GM12891 (cell line): ENCODE measurements around the gene ARHGEF7.

Experiments
- DNase-seq: peaks from one replicate; pipeline ENCODE4 v3.0.0; 2011; ENCODE audit warnings: low spot score; ENCODE audit not compliant: insufficient read length
- FAIRE-seq: peaks from 2 replicates; lab custom pipeline; 2011; peaks lifted over from hg19 to GRCh38; lab: Jason Lieb, UNC
- PAX5 ChIP-seq: IDR thresholded peaks from 2 replicates; pipeline ENCODE4 v1.6.1; 2011; ENCODE audit warnings: low read length, moderate library complexity, mild to moderate bottlenecking; ENCODE audit not compliant: insufficient read depth, severe bottlenecking
- POLR2A ChIP-seq: IDR thresholded peaks from 2 replicates; pipeline ENCODE4 v1.6.1; 2011; ENCODE audit warnings: low read depth, low read length, control low read depth
- POLR2AphosphoS5 ChIP-seq: IDR thresholded peaks from 2 replicates; pipeline ENCODE4 v1.6.1; 2011; ENCODE audit warnings: low read depth, low read length, control low read depth
- POU2F2 ChIP-seq: IDR thresholded peaks from 2 replicates; pipeline ENCODE4 v1.6.1; 2011; ENCODE audit warnings: low read depth, mild to moderate bottlenecking, control low read depth, low read length, moderate library complexity
- SPI1 ChIP-seq: IDR thresholded peaks from 2 replicates; pipeline ENCODE4 v1.6.1; 2011; ENCODE audit warnings: low read depth, low read length, control low read depth
- TAF1 ChIP-seq: IDR thresholded peaks from 2 replicates; pipeline ENCODE4 v1.6.1; 2011; ENCODE audit warnings: low read depth, low read length, control low read depth

Gene ARHGEF7

GRCh38 chr13:111339366-111340143 is 224.4 kb downstream of the ARHGEF7 start:
- DNase-seq, result no peak
- no peak for FAIRE-seq

DNA sequence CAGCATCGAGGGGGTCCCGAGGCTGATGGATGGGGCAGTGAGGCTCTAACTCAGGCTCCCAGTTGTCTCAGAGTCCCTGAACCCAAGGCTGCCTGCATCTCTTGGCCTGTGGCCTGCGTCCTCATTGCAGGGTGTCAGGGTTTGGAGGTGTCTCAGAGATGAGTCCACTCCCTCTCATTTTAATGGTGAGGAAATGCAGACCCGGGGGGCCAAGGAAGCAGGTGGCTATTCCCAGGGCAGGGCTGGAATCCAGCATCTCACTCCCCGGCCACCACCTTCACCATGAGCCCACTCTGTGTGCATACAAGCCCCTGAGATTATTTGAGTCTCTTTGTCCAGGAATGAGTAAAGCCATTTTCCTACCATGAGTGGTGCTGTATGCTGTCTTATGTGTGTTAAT is 226.8 kb downstream of the ARHGEF7 start:
- TF ChIP-seq POLR2A (no peak), PAX5 (no peak), POLR2AphosphoS5 (no peak), POU2F2 (no peak)
- DNase-seq, result no peak
- FAIRE-seq, result no peak

More at GRCh38 chr13:111339366-111340143, 224.4 kb downstream of the ARHGEF7 start:
- TF ChIP-seq PAX5 (no peak), TAF1 (no peak), POLR2AphosphoS5 (no peak), SPI1 (no peak), POLR2A (no peak), POU2F2 (no peak)

DNA sequence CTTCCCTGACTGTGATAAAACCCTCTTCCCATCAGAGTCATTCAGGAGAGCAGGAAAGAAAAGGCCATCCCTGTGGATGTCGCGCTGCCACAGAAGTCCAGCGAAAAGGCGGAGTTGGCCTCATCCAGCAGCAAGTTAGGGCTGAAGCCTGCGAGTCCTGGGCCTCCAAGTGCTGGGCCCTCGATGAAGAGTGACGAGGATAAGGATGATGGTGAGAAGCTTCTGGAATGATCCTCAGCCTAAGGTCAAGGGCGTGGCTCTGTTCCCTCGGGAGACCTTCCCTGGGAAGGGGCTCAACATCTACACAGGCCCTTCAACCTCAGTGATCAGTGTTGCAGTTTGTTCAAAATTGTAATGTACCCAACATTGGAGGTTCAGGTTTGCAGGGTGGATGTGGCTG is 227.6 kb downstream of the ARHGEF7 start:
- FAIRE-seq (no peak), DNase-seq (no peak)
- TF ChIP-seq POLR2AphosphoS5, result no peak
- TF ChIP-seq TAF1, result no peak
- no peak for TF ChIP-seq SPI1
- no peak for TF ChIP-seq POU2F2
- TF ChIP-seq PAX5, result no peak
- no peak for TF ChIP-seq POLR2A

DNA sequence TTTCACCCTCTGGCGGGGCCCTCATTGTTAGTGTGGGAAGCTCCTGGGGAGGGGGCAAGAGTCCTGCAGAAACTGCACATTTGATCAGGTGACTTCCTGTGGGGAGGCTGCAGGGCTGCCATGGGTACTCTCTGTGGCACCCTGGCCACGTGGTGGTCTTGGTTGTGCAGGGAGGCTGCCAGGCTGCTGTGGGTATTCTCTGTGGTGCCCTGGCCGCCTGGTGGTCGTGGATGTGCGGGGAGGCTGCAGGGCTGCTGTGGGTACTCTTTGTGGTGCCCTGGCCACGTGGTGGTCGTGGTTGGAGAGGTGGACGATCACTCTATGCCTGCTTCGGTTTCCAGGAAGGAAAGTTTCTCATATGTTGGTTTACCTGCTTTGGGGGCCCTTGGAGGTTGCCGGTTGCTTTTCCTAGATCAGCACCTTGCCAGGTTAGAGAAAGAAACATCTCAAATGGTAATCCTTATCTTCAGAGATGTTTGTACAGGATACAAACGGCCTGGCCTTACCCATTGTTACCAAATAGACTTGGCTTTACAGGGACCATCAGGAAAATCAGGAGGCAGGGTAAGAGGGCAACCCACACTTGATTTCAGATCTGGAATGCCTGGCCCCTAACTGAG is 228.2 kb downstream of the ARHGEF7 start:
- no peak for DNase-seq
- no peak for FAIRE-seq
- no peak for TF ChIP-seq PAX5

- FAIRE-seq, result no peak
- TF ChIP-seq POLR2A (no peak), PAX5 (no peak), POLR2AphosphoS5 (no peak), SPI1 (no peak), POU2F2 (no peak), TAF1 (no peak)
Observed at GRCh38 chr13:111344471-111345191, 229.5 kb downstream of the ARHGEF7 start.

GRCh38 chr13:111345682-111346081 is 230.6 kb downstream of the ARHGEF7 start:
- TF ChIP-seq POLR2A, result no peak
- no peak for TF ChIP-seq TAF1
- no peak for TF ChIP-seq POLR2AphosphoS5
- no peak for TF ChIP-seq SPI1
- no peak for TF ChIP-seq PAX5
- TF ChIP-seq POU2F2, result no peak
- FAIRE-seq (no peak), DNase-seq (no peak)

More at GRCh38 chr13:111344471-111345191, 229.5 kb downstream of the ARHGEF7 start:
- no peak for DNase-seq

DNA sequence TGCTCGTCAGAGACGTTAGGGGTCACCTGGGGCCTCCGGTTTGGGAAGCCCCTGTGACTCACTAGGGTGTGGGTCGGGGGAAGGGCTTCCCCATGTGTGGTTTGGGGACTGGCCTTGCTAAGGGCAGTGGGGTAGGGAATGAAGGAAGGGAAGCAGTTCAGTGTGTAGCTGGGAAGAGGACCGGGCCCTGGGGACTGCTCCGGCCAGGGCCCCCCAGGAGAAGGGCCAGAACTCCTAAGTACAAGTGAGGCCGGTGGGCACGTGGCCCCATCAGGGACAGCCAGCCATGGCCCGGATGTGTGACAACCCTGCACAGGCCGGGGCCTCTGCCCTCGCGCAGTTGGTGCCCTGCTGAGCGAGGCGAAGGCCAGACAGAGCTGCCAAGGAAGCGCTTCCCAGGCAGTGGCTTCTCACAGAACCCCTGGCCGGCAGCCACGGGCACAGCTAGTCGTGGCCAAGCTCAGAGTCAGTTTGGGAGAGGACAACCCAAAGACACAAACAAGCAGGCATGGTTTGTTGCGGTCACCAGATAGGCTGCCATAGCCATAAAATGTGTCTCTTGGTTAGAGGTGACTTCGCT is 231.1 kb downstream of the ARHGEF7 start:
- DNase-seq (no peak), FAIRE-seq (no peak)
- TF ChIP-seq POLR2AphosphoS5, result no peak
- TF ChIP-seq POLR2A, result no peak
- no peak for TF ChIP-seq TAF1
- TF ChIP-seq POU2F2, result no peak
- no peak for TF ChIP-seq PAX5
- no peak for TF ChIP-seq SPI1

DNA sequence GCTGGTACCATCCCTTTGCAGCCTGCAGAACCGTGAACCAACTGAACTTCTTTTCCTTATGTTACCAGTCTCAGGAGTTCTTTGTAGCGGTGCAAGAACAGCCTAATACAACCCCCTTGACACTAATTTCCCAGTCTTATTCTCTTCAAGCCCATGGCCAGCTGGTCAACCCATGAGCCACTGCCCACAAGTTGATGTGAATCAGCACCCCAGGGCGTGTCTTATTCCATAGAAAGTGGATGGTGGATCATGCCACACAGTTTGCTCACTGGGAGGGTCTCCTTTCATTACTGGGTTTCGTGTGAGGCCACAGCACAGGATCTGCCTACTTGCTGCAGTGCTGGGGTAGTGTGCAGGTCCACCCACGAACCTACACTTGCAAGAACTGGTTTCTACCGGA is 232.3 kb downstream of the ARHGEF7 start:
- FAIRE-seq (no peak), DNase-seq (no peak)
- TF ChIP-seq TAF1 (no peak), POLR2A (no peak), POU2F2 (no peak), PAX5 (no peak), POLR2AphosphoS5 (no peak), SPI1 (no peak)

- FAIRE-seq (no peak), DNase-seq (no peak)
- no peak for TF ChIP-seq SPI1
- TF ChIP-seq TAF1, result no peak
- TF ChIP-seq PAX5, result no peak
- no peak for TF ChIP-seq POLR2AphosphoS5
- TF ChIP-seq POLR2A, result no peak
- TF ChIP-seq POU2F2, result no peak
Observed at GRCh38 chr13:111353508-111353907, 238.4 kb downstream of the ARHGEF7 start.
